Transverse colon (tissue), 4 donors: ENCODE results near the gene ADGRB2.

Experiments used
- CTCF ChIP-seq, 5 experiments: fragments of 200-600 bp in 3 of 5; fragments of 450-650 bp in 2 of 5; sonication (generic) in 3 of 5; IDR thresholded peaks; 1 replicate in 2 of 5; 2 replicates in 3 of 5; pipeline ENCODE4 v1.5.1; 2016 to 2017; ENCODE audit warnings: antibody characterized with exemption in 5 of 5, inconsistent platforms in 3 of 5, mild to moderate bottlenecking in 2 of 5, moderate library complexity in 1 of 5
- POLR2A ChIP-seq: fragments of 450-650 bp; IDR thresholded peaks from one replicate; pipeline ENCODE4 v1.6.1; 2016; ENCODE audit warnings: antibody characterized with exemption, mild to moderate bottlenecking, moderate library complexity
- POLR2AphosphoS5 ChIP-seq, 3 donors: sonication (generic); formaldehyde crosslinking; IDR thresholded peaks; one replicate each; pipeline ENCODE4 v1.6.1; 2016; ENCODE audit warnings: antibody characterized with exemption in 3 of 3

- TF ChIP-seq CTCF (IDR thresholded peaks at IDR 0.05) (no peak), POLR2A (no peak), POLR2AphosphoS5 (IDR thresholded peaks at IDR 0.05) (no peak)
Measured at GRCh38 chr1:31730336-31731048, 33.6 kb downstream of the ADGRB2 start.
